Measurements from ENCODE around the gene GLDC.

The GLDC gene

GRCh38 chr9:6490863-6491262, 154.7 kb downstream of the GLDC start:
- DNase-seq (ENCODE audit: low read depth) = no peak
- TF ChIP-seq CTCF (conservative IDR thresholded peaks at IDR 0.05; ENCODE audit: low read length) = no peak
- H3K4me3 ChIP-seq (ENCODE audit: low read length) = no peak overlapping the region

- no peak for TF ChIP-seq CTCF (conservative IDR thresholded peaks at IDR 0.05; ENCODE audit: low read length)
- no peak for DNase-seq (ENCODE audit: low read depth)
Measured at GRCh38 chr9:6489099-6489498, 156.4 kb downstream of the GLDC start.

GRCh38 chr9:6488395-6488794, 157.1 kb downstream of the GLDC start:
- TF ChIP-seq CTCF (conservative IDR thresholded peaks at IDR 0.05; ENCODE audit: low read length) = no peak
- no peak for DNase-seq (ENCODE audit: low read depth)
- H3K4me3 ChIP-seq (ENCODE audit: low read length) = no peak overlapping the region

More at GRCh38 chr9:6489099-6489498, 156.4 kb downstream of the GLDC start:
- no peak overlapping the region for H3K4me3 ChIP-seq (ENCODE audit: low read length)

GRCh38 chr9:6484210-6484609, 161.3 kb downstream of the GLDC start:
- no peak for DNase-seq (ENCODE audit: low read depth)
- no peak overlapping the region for H3K4me3 ChIP-seq (ENCODE audit: low read length)
- TF ChIP-seq CTCF (conservative IDR thresholded peaks at IDR 0.05; ENCODE audit: low read length) = no peak
